Heart left ventricle (tissue), 16 donors: ENCODE results near the gene DLK2. TPM values are rescaled to one million over a fixed set of nuclear protein-coding genes. Genes with fewer than 3 reads are reported as not detected.

Experiments
- ATAC-seq, 4 donors: fragments of 200-7000 bp; cut with Tn5 transposase; one replicate each; pipeline ENCODE4 v1.9.1; 2020 to 2022; ENCODE audit warnings: moderate library complexity in 4 of 4, mild to moderate bottlenecking in 3 of 4, moderate number of reproducible peaks in 1 of 4
- DNase-seq, 5 donors: peaks; one replicate each; pipeline ENCODE4 v3.0.0-alpha.2; 2020
- H3K27ac ChIP-seq, 12 donors: fragments of 200-600 bp; sonication (generic) in 4 of 12; one replicate each; pipeline versions ENCODE4 v1.5.0 to v1.8.0; 2016 to 2022; ENCODE audit warnings: mild to moderate bottlenecking in 2 of 12
- H3K27me3 ChIP-seq, 9 donors: fragments of 200-600 bp; sonication (generic) in 2 of 9; one replicate each; pipeline versions ENCODE4 v1.5.1 to v1.8.0; 2016 to 2022; ENCODE audit warnings: mild to moderate bottlenecking in 3 of 9
- H3K36me3 ChIP-seq, 9 donors: fragments of 200-600 bp; sonication (generic) in 2 of 9; one replicate each; pipeline versions ENCODE4 v1.5.0 to v1.8.0; 2018 to 2022; ENCODE audit warnings: mild to moderate bottlenecking in 2 of 9
- H3K4me1 ChIP-seq, 12 donors: fragments of 200-600 bp; sonication (generic) in 4 of 12; one replicate each; pipeline versions ENCODE4 v1.5.0 to v1.8.0; 2016 to 2022; ENCODE audit warnings: mild to moderate bottlenecking in 3 of 12
- H3K4me3 ChIP-seq, 12 donors: fragments of 200-600 bp; sonication (generic) in 4 of 12; one replicate each; pipeline versions ENCODE4 v1.5.0 to v1.8.0; 2017 to 2022; ENCODE audit warnings: mild to moderate bottlenecking in 9 of 12, moderate library complexity in 4 of 12
- H3K9me3 ChIP-seq, 12 donors: fragments of 200-600 bp; sonication (generic) in 4 of 12; one replicate each; pipeline versions ENCODE4 v1.5.0 to v1.8.0; 2016 to 2022; ENCODE audit warnings: mild to moderate bottlenecking in 1 of 12
- POLR2A ChIP-seq, 2 donors: fragments of 450-650 bp; IDR thresholded peaks; one replicate each; pipeline ENCODE4 v1.6.1; 2017; ENCODE audit warnings: antibody characterized with exemption in 2 of 2, mild to moderate bottlenecking in 2 of 2, moderate library complexity in 2 of 2
- WGBS, 4 donors: extraction: QIAGEN DNeasy Blood & Tissue Kit in 2 of 4; methylation state at CpG; one replicate each; pipeline versions ENCODE4 v1.1.5 to v1.1.7; 2013 to 2018; 5-methylcytosine and 5-hydroxymethylcytosine counted together
- intact Hi-C, 10 donors: fragments of 100-400 bp; cut with DNase I; formaldehyde crosslinking; loops; one replicate each; pipeline versions ENCODE4 v1.11.1 to v1.14.2; 2022
- polyA plus RNA-seq, 2 donors: library from polyadenylated mRNA; stranded (reverse); fragments of 200-250 nt; gene quantifications; one replicate each; pipeline ENCODE4 v1.2.3, GENCODE V29; 2013
- total RNA-seq, 9 donors: library from RNA; depleted of rRNA in 2 of 9; stranded (reverse); fragments of >200 nt in 2 of 9; fragmentation: NEBNext Ultra II Directional in 3 of 9; extraction: Animal tissue kit (Norgen Biotek cat#: 25700) in 3 of 9; gene quantifications; one replicate each; pipeline versions ENCODE4 v1.1.0 to v1.2.4, GENCODE V29; 2016 to 2023
- TF ChIP-seq, protein P1 (sequence below), 12 donors: fragments of 200-600 bp; sonication (generic) in 4 of 12; IDR thresholded peaks; one replicate each; pipeline versions ENCODE4 v1.5.0 to v1.8.0; 2018 to 2022; ENCODE audit warnings: antibody characterized with exemption in 12 of 12, mild to moderate bottlenecking in 5 of 12
- donor health status: ischemic (EF 13 %, LVEDD 7.1; RV severe dilation, severe dysfunction).
- donor health status: healthy with polysubstance abuse.
- donor health status: DM: no; HTN: yes; CAD: no.
- donor health status: DM: no; HTN: no; CAD: no.
- donor health status: ischemic (EF 25% LVEDD 6.9; RV normal size, moderate dysfunction).
- donor health status: ischemic (EF 25% LVEDD 5.7; RV mildly dilated, moderate dysfunction).
- donor health status: healthy.
- donor health status: DM: yes; HTN: yes; CAD: no.
- donor health status: ischemic (EF 35%, LVEDD 5.7; RV mildly dilated, moderate dysfunction).
- donor health status: nonischemic (EF 11% LVEDD 7.7; RV severe dilation, severe dysfunction).
- donor health status: DM: yes; HTN: yes; CAD: no.
- donor health status: PGD.
- donor health status: ischemic (EF 29% LVEDD 5.4; RV normal size, mild dysfunction).
- donor health status: nonischemic (EF 23%, LVEDD 6.1; RV moderate dilation, normal function).

DLK2 gene
- total and polyA plus RNA-seq, 11 donors, result 0.61 to 8.1 (median 2.7) TPM

- TF ChIP-seq POLR2A (IDR thresholded peaks at IDR 0.05), result no peak
- TF ChIP-seq, protein P1, sequence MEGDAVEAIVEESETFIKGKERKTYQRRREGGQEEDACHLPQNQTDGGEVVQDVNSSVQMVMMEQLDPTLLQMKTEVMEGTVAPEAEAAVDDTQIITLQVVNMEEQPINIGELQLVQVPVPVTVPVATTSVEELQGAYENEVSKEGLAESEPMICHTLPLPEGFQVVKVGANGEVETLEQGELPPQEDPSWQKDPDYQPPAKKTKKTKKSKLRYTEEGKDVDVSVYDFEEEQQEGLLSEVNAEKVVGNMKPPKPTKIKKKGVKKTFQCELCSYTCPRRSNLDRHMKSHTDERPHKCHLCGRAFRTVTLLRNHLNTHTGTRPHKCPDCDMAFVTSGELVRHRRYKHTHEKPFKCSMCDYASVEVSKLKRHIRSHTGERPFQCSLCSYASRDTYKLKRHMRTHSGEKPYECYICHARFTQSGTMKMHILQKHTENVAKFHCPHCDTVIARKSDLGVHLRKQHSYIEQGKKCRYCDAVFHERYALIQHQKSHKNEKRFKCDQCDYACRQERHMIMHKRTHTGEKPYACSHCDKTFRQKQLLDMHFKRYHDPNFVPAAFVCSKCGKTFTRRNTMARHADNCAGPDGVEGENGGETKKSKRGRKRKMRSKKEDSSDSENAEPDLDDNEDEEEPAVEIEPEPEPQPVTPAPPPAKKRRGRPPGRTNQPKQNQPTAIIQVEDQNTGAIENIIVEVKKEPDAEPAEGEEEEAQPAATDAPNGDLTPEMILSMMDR (IDR thresholded peaks at IDR 0.05), result peak in 4 of 12 donors; percentile 2 to 7 (median 4)
- intact Hi-C loops, result loop anchor here (1.0 to 10.0 kb wide), 6 partner anchors 40 to 70 kb away; no protein-coding TSS in a partner anchor
- H3K4me3 ChIP-seq, result peak overlapping the region; percentile 19 to 64 (median 54)
- no peaks in the 10 kb centered on the region for H3K9me3 ChIP-seq
- WGBS, 4 donors, result 0 to 1% (median 1%) methylated on average over 70 to 97 of the region's 97 CpGs
- peaks cover 0 to 26% (median 6%) of the 10 kb centered on the region in 9 donors for H3K27me3 ChIP-seq
- DNase-seq (peak; percentile 84 to 93 (median 89)), ATAC-seq (peak; percentile 67 to 91 (median 90))
- peak overlapping the region in 2 of 12 donors; percentile 24 to 34 for H3K27ac ChIP-seq
- H3K36me3 ChIP-seq, result peaks cover 0 to 34% (median 19%) of the 10 kb centered on the region in 9 donors
- peaks cover 0 to 23% (median 5%) of the 10 kb centered on the region in 12 donors for H3K4me1 ChIP-seq
Measured at GRCh38 chr6:43454696-43455530, 435 bp downstream of the DLK2 start.

DNA sequence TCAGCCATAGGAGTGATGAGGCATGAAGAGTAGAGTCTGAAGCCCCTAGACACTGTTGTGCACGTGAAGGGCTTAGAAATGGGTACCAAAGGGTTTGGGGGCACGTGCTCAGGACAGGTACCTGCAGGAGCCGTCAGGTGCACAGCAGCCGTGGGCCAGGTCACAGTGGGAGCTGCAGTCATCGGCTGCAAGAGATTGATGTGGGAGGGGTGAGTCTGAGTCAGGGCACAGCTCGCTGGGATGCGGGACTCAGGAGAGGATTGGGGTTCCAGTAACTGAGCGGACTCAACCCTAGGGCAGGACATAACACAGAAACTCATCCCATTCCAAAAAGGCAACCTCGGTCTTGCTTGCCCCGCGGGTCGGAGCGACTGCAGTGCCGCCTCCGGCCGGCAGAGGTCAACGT, 1.1 kb downstream of the DLK2 start:
- Histone ChIP-seq H3K4me1 (peaks cover 0 to 28% (median 7%) of the 10 kb centered on the region in 12 donors), H3K4me3 (peak overlapping the region in 11 of 12 donors; percentile 34 to 64 (median 55)), H3K27me3 (peaks cover 0 to 26% (median 6%) of the 10 kb centered on the region in 9 donors), H3K27ac (no peak overlapping the region), H3K9me3 (no peaks in the 10 kb centered on the region), H3K36me3 (peaks cover 0 to 40% (median 25%) of the 10 kb centered on the region in 9 donors)
- ATAC-seq (no peak), DNase-seq (no peak)
- 16 to 31% (median 18%) methylated on average over 9 to 17 of the region's 17 CpGs for WGBS, 4 donors
- intact Hi-C loops, result loop anchor here (1.0 to 10.0 kb wide), 6 partner anchors 41 to 69 kb away; no protein-coding TSS in a partner anchor
- TF ChIP-seq, protein P1 (IDR thresholded peaks at IDR 0.05), result peak; percentile 91 to 98 (median 96)
- TF ChIP-seq POLR2A (IDR thresholded peaks at IDR 0.05), result no peak

GRCh38 chr6:43453831-43454230, 1.5 kb downstream of the DLK2 start:
- H3K27ac ChIP-seq, result no peak overlapping the region
- H3K9me3 ChIP-seq, result no peaks in the 10 kb centered on the region
- TF ChIP-seq, protein P1 (IDR thresholded peaks at IDR 0.05), result no peak
- TF ChIP-seq POLR2A (IDR thresholded peaks at IDR 0.05), result no peak
- intact Hi-C loops, result loop anchor here (1.0 to 10.0 kb wide), 6 partner anchors 41 to 69 kb away; no protein-coding TSS in a partner anchor
- peaks cover 0 to 45% (median 28%) of the 10 kb centered on the region in 9 donors for H3K36me3 ChIP-seq
- no peak overlapping the region for H3K4me3 ChIP-seq
- H3K27me3 ChIP-seq, result peaks cover 0 to 26% (median 6%) of the 10 kb centered on the region in 9 donors
- peaks cover 0 to 31% (median 7%) of the 10 kb centered on the region in 12 donors for H3K4me1 ChIP-seq
- DNase-seq (no peak), ATAC-seq (no peak)

GRCh38 chr6:43452896-43453295, 2.5 kb downstream of the DLK2 start:
- DNase-seq, result no peak

More at GRCh38 chr6:43452896-43453295, 2.5 kb downstream of the DLK2 start:
- Histone ChIP-seq H3K4me1 (peaks cover 0 to 31% (median 7%) of the 10 kb centered on the region in 12 donors), H3K27ac (no peak overlapping the region), H3K27me3 (peaks cover 0 to 24% (median 6%) of the 10 kb centered on the region in 9 donors), H3K36me3 (peaks cover 0 to 54% (median 38%) of the 10 kb centered on the region in 9 donors), H3K9me3 (no peaks in the 10 kb centered on the region), H3K4me3 (no peak overlapping the region)
- no peak for TF ChIP-seq POLR2A (IDR thresholded peaks at IDR 0.05)
- TF ChIP-seq, protein P1 (IDR thresholded peaks at IDR 0.05), result no peak
- 87 to 97% (median 95%) methylated on average over 4 of the region's 4 CpGs for WGBS, 4 donors
- no peak for ATAC-seq
- intact Hi-C loops, result loop anchor here in 1 of 10 donors (10.0 kb wide), 1 partner anchor 68 kb away; no protein-coding TSS in a partner anchor
